Activated T-cell treated with anti-CD3 and anti-CD28 coated beads, Interleukin-2, amount 50 U/mL, for 48 hours (primary cell): ENCODE measurements around the gene BBS9.

ENCODE experiments used
- DNase-seq, 2 experiments: peaks; one replicate each; pipeline ENCODE4 v3.0.0-alpha.2; 2020

The BBS9 gene

DNA sequence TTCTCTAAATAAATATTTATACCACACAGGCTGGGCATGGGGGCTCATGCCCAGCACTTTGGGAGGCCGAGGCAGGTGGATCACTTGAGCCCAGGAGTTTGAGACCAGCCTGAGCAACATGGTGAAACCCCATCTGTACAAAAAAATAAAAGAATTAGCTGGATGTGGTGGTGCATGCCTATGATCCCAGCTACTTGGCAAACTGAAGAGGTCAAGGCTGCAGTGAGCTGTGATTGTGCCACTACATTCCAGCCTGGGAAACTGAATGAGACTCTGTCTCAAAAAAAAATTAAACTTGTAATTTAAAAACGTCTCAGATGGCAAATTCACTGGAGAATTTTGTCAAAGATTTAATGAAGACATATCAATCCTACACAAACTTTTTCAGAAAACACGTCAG, 498.4 kb downstream of the BBS9 start:
- DNase-seq: no peak

DNA sequence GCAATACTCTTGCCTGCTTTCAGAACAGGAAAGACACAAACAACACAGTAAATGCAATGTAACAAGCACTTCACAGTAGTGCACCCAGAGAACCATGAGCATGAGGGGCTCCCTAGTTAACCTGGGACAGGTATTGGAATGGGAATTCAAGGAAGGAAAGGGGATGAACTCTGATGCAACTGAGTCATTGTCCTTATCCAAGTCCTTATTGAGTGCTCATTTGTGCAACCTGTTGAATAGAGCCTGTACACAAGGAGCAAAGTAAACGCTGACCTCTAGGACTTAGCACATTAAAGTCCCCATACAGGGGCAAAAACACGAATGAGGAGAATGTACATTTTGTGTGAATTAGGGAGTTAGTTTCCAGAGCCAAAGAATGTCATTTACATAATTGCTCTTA, 499.5 kb downstream of the BBS9 start:
- no peak for DNase-seq

DNA sequence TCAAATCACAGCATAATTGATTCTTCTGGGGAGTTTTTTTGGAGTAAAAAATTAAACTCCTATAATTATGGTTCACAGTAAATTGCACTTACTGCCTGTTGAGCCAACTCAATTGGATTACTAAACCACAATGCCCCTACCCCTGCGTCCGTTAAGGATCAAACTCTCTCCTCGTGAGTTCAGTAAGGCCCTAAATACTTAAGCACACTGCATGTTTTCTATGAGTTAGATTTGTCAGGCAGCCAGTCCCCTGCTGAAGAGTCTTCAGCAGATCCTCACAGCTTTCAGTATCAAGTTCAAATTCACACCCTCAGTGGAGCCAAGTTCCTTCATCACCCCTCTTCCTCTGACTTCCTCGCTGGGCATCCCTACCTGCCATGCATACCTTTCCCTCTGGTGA, 501.0 kb downstream of the BBS9 start:
- DNase-seq: no peak

DNA sequence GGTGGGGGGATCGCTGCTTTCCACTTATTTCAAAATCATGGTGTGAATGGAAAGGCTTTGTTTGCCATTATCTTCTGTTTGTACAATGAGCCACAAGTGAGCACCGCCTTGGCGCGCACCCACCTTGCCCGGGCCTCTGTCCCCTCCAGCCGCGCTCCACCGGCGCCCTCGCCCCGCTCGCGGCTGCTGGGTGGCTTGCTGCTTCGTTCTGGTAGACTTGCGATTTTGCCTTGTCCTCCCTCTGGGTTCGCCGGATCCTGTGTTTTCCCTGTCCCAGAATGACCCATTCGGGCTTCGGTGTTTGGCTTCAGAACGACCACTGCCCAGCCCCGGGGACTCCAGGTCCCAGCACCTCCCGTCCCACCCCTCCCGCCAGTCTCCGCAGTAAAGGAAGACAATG, 503.0 kb downstream of the BBS9 start:
- DNase-seq: no peak

DNA sequence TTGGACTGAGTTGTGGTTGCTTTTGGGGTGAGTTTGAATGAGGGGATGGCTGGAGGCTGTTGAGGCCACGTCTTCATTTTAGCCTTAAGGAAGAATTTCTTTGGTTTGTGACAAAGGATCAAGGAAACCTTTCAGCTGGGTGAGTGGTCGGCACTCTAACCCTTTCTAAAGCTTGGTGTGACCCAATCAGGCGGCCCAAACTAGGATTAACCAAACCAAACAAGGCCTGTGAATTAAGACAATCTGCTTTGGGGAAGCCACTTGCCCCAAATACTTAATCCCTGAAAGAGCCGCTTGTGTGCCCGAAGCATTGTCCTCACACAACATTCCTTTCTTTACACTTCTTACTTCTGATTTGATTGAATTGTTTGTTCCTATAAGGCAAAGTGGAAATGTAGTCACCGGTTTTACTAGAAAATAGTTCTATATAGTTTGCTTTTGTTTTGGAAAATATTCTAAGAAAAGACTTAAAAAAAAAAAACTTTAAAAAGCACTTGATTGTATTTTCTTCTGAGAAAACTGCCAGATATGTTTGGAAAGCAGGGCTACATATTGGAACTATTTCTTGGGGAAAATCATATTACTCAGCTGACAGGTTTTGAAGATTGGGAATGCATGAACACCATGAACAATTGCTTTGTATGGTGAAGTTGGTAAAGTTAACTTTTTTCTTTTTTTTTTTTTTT, 503.6 kb downstream of the BBS9 start:
- DNase-seq: no peak

DNA sequence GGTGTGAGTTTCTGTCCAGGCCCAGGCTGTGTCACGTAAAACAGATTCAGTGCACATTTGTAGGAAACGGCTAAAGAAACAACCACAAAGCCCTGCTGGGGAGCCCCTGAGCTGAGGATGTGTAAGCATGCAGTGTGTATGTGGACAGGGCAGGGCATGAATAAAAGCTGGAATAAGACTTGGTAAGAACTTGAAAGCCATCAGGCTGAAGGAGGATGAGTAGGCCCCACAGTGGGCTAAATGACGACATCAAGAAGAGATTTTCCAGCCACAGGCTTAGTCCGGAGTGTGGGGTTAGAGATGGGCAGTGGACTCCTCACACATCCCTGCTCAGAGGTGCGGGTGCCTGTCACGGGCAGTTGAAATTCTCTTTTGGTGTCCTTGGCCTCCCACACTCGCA, 505.2 kb downstream of the BBS9 start:
- no peak for DNase-seq

DNA sequence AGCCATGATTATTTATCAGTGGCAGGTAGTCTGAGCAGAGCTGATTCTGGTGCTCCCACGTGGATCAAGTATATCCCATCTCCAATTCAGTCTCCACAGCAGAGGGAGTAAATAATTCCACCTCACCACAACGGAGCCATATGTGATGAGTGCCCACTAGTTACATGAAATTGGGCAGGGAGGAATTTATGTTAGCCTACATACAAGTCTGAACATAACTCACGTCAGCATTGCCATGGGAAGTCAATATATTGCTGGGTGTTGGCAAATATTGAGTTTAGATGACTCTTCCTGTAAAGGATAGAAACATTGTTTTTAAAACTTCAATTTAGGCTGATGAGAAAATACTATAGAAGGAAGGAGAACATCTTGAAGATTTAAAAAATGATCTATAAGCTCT, 507.0 kb downstream of the BBS9 start:
- no peak for DNase-seq

DNA sequence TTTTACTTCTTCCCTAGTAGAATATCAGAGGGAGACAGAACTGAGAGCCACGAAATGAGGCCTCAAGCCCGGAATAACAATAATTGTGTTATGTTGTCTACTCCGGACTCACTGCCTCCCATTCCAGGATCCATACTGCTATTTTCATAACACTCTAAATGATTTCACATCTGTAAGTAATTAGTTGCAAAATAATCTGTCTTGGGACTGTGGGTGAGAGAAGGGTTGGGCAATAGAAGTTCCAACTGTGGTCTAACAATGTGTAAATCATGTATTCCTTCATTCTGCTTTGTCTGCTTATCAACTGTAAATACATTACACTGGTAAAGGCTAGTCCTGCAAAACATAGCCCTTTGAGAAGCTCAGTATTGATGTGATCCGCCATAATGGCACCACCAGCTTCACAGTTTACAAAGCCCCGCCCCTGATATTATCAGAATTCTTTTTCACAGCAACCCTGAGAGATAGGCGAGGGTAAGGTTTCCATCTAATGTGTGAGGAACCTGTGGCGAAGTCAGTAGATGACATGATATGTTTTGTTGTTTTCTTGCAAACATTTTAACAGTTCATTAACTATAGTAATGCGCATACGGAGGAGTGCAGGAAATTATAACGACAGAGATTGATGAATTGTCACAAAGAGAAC, 510.3 kb downstream of the BBS9 start:
- DNase-seq: no peak

DNA sequence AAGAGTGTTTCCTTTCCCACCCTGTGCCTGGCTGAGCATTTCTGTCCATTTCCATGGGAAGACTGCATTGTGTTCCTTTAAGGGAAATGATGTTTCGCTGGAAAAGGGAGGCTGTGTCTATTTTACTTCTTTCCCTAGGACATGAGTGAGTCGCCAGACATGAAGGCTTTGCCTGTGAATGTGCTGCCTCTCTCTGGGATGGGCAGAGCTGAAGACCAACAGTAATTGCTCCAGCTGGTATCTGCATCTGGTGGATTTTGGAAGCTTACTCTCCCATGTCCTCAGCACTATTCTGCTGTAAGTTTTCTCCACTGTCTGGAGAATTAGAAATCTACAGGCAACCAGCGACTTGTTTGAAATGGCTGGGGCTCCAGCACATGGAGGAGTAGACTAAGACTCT, 511.4 kb downstream of the BBS9 start:
- DNase-seq: no peak

DNA sequence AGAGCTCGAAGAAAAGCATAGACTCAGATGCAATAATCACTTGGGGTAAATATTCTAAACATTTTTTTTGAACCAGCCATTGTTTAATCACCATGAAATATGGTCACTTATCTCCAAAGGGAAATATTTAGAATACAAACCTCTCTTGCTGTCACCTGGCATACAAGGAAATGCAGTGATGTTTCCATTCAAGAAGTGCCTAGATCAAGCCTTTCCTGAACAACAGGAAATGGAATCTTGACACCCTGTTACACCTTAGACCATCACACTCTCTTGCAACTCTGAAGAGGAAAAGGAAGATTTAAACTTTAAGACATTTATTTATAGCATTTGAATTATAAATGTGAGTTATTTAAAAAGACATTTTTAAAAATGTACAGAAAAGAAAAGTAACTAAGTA, 512.9 kb downstream of the BBS9 start:
- no peak for DNase-seq

DNA sequence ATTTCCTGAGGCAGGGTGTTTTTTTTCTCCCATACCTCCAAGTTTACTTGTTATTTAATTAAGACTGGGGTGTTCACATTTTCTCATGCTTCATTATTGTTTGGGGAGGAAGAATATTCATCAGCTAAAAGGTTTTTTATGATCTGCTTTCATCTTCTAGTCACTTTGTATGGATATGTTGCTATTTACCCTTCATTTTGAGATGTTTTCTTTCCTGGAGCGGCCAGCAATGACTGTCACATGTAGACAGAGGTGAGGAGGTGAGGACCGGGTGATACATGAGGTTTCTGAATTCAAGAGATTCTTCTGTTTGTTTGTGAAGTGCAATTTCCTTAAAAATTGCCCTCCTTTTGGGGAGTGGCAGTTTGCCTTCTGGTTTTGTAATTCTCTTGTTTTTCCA, 514.2 kb downstream of the BBS9 start:
- DNase-seq: no peak

DNA sequence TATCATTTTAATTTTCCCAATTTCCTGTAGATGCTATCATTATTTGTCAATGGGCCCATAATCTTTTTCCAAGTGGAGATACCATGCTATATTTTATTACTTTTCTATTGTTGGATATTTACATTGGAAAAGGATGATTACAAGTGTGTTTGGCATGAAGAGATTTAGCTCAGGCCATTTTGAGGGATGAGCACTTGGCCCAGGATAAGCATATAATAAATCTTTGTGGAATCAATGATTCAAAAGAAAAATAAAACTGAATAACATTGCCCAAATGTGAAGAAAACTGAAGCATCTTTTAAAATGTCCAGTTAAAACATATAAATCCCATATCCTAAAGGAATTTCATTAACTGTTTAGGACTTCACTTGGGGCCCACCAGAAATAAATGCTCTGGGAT, 515.1 kb downstream of the BBS9 start:
- no peak for DNase-seq

DNA sequence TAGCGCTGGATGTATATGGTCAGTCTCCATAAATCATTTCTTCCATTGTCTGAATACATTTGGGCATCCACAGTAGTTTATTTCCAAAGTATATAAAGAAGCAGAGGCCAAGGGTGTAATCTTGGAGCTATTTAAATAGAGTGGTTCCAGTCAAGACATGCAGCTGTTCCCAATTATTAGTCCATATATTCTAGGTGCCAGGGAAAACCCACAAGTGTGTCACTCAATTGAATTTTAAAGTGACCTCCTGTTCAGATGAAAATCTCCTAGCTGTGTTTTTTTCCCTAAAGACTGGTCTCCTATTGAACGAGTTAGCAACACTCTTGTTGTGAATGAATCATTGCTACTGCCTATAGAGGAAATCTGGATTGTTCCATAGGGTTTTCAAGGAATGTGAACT, 515.7 kb downstream of the BBS9 start:
- DNase-seq: no peak

DNA sequence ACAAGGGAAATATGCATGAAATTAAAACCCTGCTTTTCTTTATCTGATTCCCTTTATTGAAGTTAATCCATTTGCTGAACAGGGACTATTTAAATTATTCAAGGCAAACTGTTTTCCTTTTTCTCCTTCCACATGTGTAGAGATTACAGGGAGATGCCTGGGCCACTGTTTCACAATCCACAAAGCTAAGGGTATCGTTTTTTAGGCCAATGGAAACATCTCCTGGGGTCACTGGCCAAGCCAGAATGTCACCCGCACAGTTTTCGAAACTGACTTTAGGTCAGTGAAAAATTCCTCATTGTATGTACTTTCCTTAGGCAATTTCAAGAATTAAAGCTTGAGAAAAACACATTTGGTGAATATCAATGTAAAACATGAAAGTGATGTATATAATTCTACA, 516.8 kb downstream of the BBS9 start:
- no peak for DNase-seq

DNA sequence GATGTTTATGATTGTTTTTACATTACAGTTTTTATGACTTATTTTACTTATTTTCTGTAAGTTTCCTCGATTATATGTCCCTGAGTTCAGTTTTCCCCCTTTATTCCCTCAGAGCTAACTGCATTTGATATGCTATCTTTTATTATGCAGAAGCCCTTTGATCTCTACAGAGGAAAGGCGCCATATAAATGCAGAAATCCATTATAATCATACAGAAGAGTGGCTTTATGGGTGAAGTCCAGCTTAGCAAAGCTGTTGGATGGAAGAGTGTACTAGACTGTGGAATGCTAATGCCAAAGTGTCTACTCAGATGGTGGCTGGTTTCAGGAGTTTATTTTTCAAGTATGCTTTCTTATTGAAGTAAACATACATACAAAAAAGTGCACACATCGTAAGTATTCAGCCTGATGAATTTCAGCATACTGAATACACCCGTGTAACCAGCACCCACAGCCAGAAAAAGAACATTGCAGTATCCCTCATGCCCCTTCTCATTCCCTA, 517.6 kb downstream of the BBS9 start:
- no peak for DNase-seq

DNA sequence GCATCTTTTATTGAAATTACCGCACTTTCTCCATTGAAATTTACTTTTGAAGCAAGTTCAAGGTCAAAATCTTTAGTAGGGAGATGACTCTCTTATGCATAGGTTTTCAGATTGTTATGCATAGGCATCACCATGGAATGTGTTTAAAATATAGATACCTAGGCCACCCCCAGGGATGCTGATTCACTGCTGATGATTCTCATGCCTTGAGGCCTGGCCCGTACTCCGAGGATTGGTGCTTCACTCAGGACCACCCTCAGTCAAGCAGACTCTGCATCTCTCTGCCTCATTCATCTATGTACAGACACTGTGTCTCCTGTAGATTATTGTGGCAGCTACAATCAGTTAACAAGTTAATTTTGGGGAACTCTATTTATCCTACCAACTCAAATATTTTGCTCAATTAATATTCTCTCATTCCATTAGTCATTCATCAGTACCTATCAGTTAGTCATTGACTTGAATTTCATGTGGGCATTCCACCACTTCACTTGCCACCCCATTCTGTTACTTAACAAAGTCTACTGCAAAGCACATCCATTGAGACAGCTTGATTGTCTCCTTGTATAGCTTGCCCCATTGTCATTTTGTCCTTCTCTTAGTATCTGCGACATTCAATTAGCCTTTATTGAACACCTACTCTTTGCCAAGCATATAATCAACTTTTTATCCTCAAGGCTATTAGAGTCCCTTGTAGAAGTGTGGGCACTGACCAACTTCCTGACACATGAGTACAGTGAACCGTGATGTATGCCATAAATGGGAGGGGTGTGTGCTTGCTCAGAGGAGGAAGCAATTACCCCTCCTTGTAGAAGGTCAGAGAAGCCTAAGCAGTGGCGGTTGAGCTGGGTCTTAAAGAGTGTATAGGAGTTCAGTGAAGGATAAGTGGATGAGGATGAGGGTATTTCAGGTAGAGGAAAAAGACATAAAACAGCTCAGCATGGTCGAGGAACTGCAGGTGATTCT, 520.4 kb downstream of the BBS9 start:
- DNase-seq: no peak

DNA sequence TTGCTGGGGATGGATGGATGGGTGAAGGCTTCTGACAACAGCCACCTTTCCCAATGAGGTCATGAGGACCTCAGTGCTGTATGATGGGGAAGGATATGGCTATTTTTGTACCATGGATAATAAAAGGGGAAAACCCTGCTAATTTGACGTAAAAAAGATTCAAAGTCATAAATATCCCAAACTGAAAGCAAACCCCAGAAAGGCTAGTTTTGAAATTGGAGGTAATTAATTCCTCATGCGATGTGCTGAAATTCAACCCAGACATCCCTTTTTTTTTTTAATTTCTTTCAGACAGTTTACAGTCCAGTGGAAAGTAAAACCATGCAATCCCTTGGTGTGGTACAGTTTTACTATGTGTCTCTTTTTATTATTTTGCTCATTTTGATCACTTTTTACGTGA, 521.5 kb downstream of the BBS9 start:
- no peak for DNase-seq

DNA sequence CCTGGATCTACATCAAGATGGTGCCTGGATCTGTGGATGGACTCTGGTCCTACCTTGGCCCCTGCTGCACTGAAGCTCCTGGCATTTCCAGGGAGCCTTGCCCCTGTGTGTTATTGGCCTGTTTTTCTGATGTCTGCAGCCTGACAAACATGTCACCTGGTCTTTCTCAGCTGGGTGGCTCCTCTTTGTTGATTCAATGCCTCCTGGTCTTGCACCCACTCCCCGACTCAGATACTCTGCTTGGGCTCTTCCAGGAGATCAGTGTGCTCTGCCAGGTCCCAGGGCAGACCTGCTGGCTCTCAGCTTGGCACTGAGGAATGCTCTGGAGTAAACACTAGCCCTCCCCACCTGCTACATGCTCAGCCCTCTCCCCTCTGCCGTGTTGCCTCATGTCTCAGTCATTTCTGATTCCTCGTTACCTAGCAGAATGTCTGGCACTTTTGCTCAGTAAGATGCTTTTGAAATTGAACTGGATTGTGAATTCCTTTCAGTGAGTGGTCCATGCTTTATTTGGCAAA, 522.7 kb downstream of the BBS9 start:
- no peak for DNase-seq

DNA sequence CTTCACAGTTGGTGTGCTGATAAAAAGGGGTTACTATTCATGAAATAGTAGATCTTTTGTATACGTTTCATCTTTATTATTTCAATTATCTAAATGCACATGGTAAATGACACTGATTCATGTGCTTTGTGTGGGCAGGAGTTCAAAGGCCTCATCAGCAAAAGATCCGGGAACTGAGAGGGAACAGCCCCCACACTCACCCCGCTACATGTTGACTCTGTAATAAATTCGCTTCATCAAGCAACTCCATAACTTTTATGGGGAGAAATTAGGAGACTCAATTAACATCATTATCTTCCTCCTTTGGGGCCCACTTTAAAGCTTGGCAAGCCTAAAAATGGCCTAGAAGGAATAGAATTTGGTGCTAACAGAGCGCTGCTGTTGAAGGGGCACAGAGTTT, 525.3 kb downstream of the BBS9 start:
- no peak for DNase-seq
